Stimulated activated CD4-positive, alpha-beta T cell treated with anti-CD3 and anti-CD28 coated beads, Interleukin-4, amount 100 ng/mL, for 1 hour (primary cell): ENCODE data around the gene ZDHHC4.
"Not testable (repeated sequence)": the region's sequence is repeated elsewhere in the genome, so short reads cannot be mapped to it uniquely, and the experiment has no call there.

Source experiments
- DNase-seq: peaks from one replicate; pipeline ENCODE4 v3.0.0-alpha.2; 2020

The ZDHHC4 gene

GRCh38 chr7:6608081-6608480, 30.8 kb downstream of the ZDHHC4 start:
- DNase-seq = no peak

DNA sequence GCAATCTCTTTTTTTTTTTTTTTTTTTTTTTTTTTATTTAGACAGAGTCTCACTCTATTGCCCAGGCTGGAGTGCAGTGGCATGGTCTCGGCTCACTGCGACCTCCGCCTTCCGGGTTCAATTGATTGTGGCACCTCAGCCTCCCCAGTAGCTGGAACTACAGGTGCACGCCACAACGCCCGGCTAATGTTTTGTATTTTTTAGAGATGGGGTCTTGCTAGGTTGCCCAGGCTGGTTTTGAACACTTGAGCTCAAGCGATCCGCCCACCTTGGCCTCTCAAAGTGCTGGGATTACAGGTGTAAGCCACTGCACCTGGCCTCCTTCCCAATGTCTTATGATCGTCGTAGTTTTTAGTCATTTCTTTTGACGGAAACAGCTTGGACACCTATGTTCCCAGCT, 31.5 kb downstream of the ZDHHC4 start:
- no peak for DNase-seq

DNA sequence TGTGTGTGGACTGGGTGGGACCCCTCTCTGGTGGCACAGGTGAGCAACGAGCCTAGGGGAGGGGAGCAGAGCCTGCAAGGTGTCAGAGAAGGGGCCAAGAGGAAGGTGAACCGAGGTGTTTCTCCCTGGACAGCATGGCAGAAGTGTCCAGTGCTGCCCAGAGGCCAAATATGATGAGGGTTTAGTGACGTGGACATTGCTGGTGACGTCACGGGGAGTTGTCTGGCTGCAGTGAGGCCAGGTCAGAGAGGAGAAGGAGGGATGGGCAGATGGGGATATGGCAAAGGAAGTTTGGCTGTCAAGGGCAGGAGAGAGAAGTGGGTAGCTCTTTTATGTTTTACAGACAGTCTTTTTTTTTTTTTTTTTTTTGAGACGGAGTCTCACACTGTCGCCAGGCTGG, 35.6 kb downstream of the ZDHHC4 start:
- DNase-seq = no peak

GRCh38 chr7:6613706-6614105, 36.5 kb downstream of the ZDHHC4 start:
- no peak for DNase-seq

GRCh38 chr7:6614953-6615722, 37.9 kb downstream of the ZDHHC4 start, which contains the start of gene ZNF853:
Gene ZNF853, plus strand, starts transcription at chr7:6615610. Its CDS starts 565 bp downstream, at chr7:6616175.
- DNase-seq = peak; percentile 23

- no peak for DNase-seq
These were observed 38.7 kb downstream of the ZDHHC4 start for GRCh38 chr7:6615723-6616555.

DNA sequence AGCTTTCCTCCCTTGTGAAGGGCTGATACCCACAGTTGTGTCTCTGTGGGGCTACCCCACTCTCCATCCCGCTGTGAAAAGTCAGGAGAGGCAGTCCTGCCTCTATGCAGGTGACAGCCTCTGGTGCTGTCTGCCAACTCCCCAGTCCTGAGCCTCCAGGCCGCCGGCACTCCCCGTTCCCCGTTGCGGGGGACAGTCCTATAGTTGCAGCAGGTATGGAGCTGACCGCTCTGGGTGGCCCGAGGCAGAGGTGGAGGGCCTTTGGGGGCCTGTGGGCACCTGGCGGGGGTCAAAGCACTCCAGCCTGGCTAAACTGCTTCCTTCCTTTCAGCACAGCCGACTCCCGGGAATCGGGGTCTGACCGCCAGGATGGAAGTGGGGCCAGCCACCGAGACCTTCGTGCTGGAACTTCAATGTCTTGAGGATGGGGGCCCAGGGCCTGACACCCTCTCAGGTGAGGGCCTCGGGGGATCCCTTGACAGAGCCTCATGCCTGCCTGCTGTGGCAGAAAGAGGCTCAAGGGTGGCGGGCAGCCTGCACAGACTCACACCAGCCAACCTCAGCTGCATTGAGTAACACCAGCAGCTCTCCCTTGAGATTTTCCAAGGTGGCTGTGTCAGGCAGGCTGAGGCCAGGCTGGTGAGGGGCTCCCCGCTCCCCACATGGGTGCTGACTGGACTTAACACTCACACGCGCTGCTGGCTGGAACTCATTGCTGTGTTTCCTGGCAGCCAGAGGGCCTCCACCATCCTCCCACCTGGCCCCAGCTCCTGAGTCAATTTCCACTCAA, 39.8 kb downstream of the ZDHHC4 start:
- no peak for DNase-seq

DNA sequence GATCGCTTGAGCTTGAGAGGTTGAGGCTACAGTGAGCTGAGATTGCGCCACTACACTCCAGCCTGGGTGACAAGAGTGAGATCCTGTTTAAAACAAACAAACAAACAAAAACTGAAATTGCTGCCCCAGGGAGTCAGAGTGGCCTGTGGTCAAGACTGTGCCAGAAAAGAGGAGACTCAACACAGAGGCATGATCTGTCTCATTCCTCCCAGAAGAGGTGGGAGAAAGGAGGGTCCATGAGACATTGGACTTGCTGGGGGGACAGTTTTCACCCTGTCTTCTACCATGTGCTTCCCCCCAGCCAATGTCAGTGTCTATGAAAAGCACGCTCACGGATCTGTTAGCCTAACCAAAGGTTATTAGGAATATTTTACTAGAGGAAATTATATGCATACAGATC, 41.4 kb downstream of the ZDHHC4 start:
- DNase-seq = no peak

DNA sequence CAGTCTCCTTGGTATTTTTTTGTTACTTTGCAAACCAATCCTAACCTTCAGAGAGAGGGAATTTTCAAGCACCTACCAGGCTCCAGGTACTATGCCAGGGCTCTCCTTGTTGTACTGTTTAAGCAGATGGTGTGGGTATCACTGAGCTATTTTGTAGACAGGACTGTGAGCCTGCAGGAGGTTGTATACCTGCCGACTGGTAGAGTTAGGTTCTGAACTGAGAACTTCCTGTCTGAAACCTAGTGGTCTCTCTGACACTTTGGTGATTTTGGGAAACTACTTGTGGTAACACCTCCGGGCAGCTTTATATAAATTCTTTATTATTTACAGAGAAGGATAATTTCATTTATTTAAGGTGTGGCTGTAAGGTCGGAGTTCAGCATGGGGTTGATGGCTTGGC, 42.7 kb downstream of the ZDHHC4 start:
- DNase-seq = no peak

DNA sequence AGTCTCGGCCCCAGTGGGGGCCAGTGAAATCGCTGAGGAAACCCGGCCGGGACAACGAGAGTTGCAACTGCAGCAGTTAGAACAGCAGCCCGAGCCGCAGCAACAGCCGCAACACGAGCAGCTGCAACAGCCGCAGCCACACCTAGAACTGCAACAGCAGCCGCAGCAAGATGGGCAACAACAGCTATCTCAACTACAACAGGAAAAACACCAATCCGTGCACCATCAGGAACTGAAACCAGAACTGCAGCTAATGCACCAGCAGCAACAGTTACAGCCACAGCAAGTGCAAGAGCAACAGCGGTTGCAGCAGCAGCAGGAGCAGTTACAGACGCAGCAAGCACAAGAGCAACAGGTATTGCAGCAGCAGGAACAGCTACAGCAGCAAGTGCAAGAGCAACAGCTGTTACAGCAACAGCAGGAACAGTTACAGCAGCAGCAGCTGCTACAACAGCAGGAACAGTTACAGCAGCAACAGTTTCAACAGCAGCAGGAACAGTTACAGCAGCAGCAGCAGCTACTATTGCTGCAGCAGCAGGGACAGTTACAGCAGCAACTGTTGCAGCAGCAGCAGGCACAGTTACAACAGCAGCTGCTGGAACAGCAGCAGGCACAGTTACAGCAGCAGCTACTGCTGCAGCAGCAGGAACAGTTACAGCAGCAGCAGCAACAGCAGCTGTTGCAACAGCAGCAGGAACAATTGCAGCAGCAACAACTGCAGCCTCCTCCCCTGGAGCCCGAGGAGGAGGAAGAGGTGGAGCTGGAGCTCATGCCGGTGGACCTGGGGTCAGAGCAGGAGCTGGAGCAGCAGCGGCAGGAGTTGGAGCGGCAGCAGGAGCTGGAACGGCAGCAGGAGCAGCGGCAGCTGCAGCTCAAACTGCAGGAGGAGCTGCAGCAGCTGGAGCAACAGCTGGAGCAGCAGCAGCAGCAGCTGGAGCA, 44.2 kb downstream of the ZDHHC4 start:
- no peak for DNase-seq

GRCh38 chr7:6622134-6622710, 45.0 kb downstream of the ZDHHC4 start:
- DNase-seq = no peak

GRCh38 chr7:6623589-6624245, 46.5 kb downstream of the ZDHHC4 start:
- DNase-seq = no peak

DNA sequence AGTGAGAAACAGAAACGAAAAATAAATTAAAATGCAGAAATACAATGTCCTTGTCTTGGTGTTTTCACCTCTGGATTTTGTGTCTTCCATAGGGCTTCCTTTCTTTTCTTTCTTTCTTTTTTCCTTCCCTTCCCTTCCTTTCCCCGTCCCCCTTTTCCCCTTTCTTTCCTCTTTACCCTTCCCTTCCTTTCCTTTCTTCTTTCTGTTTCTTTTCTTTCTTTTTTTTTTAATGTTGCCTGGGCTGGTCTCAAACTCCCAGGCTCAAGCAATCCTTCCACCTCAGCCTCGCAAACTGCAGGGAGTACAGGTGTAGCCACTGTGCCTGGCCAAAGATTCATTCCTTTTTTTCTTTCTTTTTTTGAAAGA, 47.0 kb downstream of the ZDHHC4 start:
- DNase-seq = no peak

DNA sequence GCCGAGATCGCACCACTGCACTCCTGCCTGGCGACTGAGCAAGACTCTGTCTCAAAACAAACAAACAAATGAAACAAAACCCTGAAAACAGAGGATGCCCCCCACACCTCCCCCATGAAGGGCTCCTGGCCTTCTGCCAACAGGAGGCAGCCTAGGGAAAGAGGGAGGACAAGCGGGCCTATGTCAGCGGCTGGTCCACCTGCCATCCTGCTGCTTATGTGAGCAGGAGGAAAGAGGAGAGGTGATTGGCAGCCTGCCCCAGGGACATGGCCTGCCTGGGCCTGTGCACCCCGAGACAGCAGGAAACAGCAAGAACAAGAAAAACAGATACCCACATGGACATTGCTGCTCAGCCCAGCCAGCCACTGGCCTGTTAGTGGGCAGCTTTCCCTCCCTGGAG, 50.8 kb downstream of the ZDHHC4 start:
- DNase-seq = no peak

DNA sequence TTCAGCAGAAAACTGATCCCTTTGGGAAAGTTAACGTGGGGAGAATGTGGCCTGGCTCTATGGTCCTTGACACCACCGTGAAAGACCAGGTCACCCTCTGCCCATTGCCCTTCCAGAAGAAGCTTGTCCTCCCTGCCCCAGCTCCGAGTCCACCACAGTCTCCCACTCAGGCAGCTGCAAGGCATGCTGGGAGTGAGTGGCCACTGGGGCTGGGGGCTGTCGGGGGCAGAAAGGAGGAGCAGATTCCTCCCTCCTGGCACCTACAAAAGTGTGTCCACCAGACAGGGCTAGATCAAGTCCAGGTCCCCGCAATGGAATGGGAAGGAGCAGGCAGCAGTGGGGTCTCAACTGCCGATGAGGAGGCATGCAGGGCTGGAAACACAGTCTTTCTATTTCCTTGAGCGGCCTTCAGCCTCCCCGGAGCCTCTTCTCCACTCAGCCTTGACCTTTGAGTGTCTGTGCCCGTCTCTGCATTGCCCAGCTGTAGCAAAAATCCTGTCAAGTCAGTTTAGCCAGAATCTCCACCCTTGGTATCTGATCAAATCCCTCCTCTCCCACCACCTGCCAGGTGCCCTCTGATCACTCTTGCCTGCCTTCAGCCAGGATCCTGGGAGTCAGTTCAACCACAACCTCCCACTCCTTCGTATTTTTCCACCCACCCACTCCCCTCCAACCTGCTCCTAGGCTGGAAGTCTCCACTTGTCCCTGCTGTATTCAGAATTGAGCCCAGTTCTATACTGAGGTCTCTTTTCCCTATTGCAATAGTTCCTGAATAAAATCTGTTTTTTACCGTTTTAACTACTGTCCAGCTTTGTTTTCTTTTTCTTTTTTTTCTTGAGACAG, 53.0 kb downstream of the ZDHHC4 start:
- DNase-seq = no peak

DNA sequence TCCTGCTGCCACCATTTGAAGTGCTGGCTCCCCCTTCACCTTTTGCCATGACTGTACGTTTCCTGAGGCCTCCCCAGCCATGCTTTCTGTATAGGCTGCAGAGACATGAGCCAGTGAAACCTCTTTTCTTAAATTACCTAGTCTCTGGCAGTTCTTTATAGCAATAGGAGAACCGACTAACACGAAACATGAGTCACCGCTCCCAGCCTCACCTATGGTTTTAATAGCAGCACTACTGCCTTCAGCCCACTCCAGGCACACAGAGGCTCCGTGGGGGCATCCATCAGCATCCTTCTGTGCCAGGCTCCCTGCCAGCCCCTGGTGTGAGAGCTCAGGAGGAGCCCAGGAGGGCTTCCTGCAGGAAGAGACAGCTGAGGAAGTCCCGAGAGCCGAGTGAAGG, 54.4 kb downstream of the ZDHHC4 start:
- DNase-seq = no peak

GRCh38 chr7:6634021-6634420, 56.8 kb downstream of the ZDHHC4 start:
- no peak for DNase-seq

GRCh38 chr7:6634971-6635370, 57.7 kb downstream of the ZDHHC4 start:
- not testable (repeated sequence) for DNase-seq

DNA sequence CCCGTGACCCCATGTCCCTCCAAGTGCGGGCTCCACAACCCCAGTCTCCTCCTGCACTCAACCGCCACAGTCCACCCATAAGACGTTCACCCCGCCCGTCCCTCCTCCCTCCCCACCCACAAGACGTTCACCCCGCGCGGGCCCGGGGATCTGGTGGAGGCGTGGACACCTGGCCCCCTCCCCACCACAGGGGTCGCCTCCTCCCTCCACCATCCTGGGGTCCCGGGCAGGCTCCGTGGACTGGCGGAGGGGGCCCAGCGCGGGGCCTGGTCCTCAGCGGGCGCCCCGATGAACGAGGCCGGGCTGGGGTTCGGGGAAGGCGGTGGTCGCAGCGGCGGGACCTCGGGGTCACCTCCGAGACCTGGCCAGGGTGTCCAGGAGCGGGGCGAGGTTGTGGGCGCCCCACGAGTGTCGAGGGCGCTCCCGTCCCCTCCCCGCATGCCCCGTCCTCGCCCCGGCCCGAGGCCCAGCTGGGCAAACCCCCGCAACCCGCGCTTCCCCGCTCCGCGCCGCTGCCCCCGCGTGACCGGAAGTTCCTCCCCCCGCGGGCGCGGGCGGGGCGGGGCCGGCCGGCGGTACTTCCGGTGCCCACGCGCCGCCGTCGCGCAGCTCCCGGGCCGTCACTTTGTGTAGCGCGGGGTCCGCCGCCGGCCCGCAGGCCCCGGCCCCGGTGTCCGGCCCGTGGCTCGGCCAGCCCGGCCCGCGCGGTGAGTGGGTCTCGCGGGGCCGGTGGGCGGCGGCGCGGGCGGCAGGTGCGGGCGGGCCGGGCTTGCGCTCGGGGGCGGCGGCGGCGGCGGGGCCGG, 59.7 kb downstream of the ZDHHC4 start, which contains the start of gene ZNF316:
Gene ZNF316, plus strand, starts transcription at position 578 of the 803 bp plus-strand sequence. CDS start 5,092 bp downstream, outside the sequence.
- DNase-seq = peak; percentile 62
